ENCODE data around the gene AOC1.

The AOC1 gene

GRCh38 chr7:150858236-150859197, 6.2 kb downstream of the AOC1 start:
- no peak for DNase-seq

GRCh38 chr7:150860291-150860977, 8.1 kb downstream of the AOC1 start:
- no peak for DNase-seq

- DNase-seq, result no peak
Measured at GRCh38 chr7:150860978-150861295, 8.6 kb downstream of the AOC1 start.

- no peak for DNase-seq
Measured at GRCh38 chr7:150862356-150862755, 10.0 kb downstream of the AOC1 start.

- no peak for DNase-seq
Measured at GRCh38 chr7:150863946-150864345, 11.6 kb downstream of the AOC1 start.

GRCh38 chr7:150866932-150867564, 14.7 kb downstream of the AOC1 start:
- no peak for DNase-seq

- DNase-seq, result no peak
Measured at GRCh38 chr7:150867605-150868004, 15.3 kb downstream of the AOC1 start.

GRCh38 chr7:150869467-150869866, 17.1 kb downstream of the AOC1 start:
- no peak for DNase-seq

- no peak for DNase-seq
Measured at GRCh38 chr7:150871601-150872000, 19.3 kb downstream of the AOC1 start.

- no peak for DNase-seq
Measured at GRCh38 chr7:150874401-150875198, 22.3 kb downstream of the AOC1 start.

GRCh38 chr7:150875791-150876190, 23.5 kb downstream of the AOC1 start:
- DNase-seq, result peak; percentile 51

GRCh38 chr7:150876817-150877526, 24.7 kb downstream of the AOC1 start:
- peak; percentile 82 for DNase-seq

GRCh38 chr7:150877536-150877935, 25.2 kb downstream of the AOC1 start:
- DNase-seq, result no peak

GRCh38 chr7:150879345-150879744, 27.0 kb downstream of the AOC1 start:
- no peak for DNase-seq

GRCh38 chr7:150881189-150881588, 28.9 kb downstream of the AOC1 start:
- no peak for DNase-seq

- DNase-seq, result no peak
Measured at GRCh38 chr7:150890853-150891584, 38.7 kb downstream of the AOC1 start.

- DNase-seq, result no peak
Measured at GRCh38 chr7:150891740-150892139, 39.4 kb downstream of the AOC1 start.

GRCh38 chr7:150895809-150896208, 43.5 kb downstream of the AOC1 start:
- no peak for DNase-seq

- no peak for DNase-seq
Measured at GRCh38 chr7:150896562-150897209, 44.4 kb downstream of the AOC1 start.

GRCh38 chr7:150897502-150898474, 45.5 kb downstream of the AOC1 start:
- no peak for DNase-seq

Data from hematopoietic multipotent progenitor cell treated with erythropoietin and hydrocortisone succinate and interleukin-3 and kit ligand, for 6 days (in vitro differentiated cells).